KOPT-K1 (cell line): ENCODE measurements around the gene C1orf21.

Experiments
- H3K27ac ChIP-seq: fragments of 200-600 bp; sonication (generic); 2 replicates; pipeline ENCODE4 v1.5.1; 2016; ENCODE audit warnings: antibody characterized with exemption, mild to moderate bottlenecking, low read depth, low read length; ENCODE audit not compliant: poor library complexity, severe bottlenecking
- H3K36me3 ChIP-seq: fragments of 200-600 bp; sonication (generic); 2 replicates; pipeline ENCODE4 v1.5.1; 2017; ENCODE audit warnings: antibody characterized with exemption, mild to moderate bottlenecking, low read length, moderate library complexity; ENCODE audit not compliant: insufficient read depth
- H3K9me3 ChIP-seq: fragments of 200-600 bp; sonication (generic); 2 replicates; pipeline ENCODE4 v1.5.1; 2017; ENCODE audit warnings: antibody characterized with exemption, low read length, mild to moderate bottlenecking; ENCODE audit not compliant: insufficient read depth, poor library complexity, severe bottlenecking

C1orf21 gene

DNA sequence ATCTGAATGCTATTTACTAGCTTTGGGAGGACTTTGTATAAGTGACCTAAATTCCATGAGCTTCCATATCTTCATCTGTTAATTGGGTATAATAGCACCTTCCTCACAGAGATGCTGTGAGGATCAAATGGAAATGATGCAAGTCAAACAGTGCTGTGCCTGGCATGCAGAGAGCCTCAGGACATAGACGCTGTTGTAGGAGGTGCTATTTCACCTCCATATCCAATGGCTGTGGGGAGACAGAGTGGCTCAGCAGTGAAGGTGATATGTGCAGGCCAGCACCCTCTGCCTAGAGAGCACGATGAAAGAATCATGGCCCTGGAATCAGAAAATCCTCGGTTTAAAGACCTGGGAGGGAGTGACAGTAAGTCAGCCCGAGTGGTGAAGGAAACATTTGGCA is 16.0 kb upstream of the C1orf21 start:
- Histone ChIP-seq H3K9me3 (no peaks in the 10 kb centered on the region), H3K27ac (no peak overlapping the region), H3K36me3 (no peaks in the 10 kb centered on the region)

DNA sequence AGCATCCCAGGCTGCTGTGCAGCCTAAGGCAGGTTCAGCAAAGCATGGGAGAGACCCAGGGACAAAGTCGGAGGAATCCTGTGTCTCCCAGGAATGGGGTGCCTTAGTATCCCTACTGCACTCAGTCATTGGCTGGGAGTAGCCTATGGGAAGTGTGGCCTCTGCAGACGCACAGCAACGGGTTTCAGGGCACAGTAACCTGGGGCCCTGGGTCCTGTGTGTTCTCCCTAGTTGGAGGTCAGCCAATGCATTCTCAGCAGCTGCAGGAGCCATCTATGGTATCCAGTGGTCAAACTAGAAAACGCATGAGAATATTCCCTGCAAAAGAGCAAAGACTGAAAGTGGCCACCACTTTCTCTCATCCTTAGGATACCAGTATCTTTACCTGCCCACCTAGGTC is 13.7 kb upstream of the C1orf21 start:
- Histone ChIP-seq H3K9me3 (no peaks in the 10 kb centered on the region), H3K27ac (no peak overlapping the region), H3K36me3 (no peaks in the 10 kb centered on the region)

- H3K9me3 ChIP-seq, result no peaks in the 10 kb centered on the region
- H3K27ac ChIP-seq, result no peak overlapping the region
- H3K36me3 ChIP-seq, result no peaks in the 10 kb centered on the region
These were observed 10.5 kb upstream of the C1orf21 start for GRCh38 chr1:184376369-184376768.

DNA sequence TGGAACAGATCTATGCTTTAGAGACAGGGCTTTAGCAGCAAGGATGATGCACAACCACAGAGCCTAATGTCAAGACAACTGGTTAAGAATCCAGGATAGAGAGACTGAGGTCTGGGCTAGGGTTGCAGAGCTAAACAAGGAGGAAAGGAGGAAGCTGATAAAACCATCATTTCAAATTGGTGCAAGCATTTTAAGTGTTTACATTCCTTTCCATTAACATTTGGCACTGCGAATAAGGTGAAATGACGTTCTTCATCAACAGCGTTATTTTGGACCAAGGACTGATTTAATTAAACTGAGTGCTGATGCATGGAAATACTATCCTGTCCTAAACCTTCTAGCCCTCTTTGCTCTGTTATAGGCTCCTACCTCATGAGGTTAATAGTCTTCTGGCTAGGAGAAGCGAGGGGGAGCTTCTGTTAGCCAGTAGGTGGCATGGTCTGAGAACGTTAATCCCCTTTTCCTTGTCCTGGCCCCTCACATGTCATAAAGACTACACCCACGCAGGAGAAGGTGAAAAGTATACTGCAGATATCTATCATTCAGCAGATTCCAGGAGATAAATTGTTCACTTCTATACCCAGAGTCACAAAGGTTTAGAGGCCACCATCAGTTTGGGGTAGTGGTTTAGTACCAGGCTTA is 7.6 kb upstream of the C1orf21 start:
- no peak overlapping the region for H3K27ac ChIP-seq

DNA sequence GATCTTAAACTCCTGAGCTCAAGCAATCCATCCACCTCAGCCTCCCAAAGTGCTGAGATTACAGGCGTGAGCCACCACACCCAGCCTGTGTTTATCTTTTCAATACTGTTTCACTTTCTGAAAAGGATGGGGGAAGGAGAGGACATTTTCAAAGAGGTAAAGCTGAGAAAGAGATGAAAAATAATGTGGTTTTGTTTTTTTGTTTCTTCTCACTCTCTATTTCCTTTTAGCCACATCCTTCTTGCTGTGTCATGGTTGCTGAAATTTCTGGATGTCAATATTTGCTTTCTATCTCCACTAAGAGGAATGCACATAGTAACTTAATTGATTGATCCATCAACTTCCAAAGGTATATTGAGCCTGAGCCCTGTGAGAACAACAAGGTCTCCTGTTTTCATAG is 6.4 kb upstream of the C1orf21 start:
- Histone ChIP-seq H3K9me3 (no peaks in the 10 kb centered on the region), H3K36me3 (no peaks in the 10 kb centered on the region), H3K27ac (no peak overlapping the region)

More for the DNA sequence above, 7.6 kb upstream of the C1orf21 start:
- H3K9me3 ChIP-seq, result no peaks in the 10 kb centered on the region
- no peaks in the 10 kb centered on the region for H3K36me3 ChIP-seq

DNA sequence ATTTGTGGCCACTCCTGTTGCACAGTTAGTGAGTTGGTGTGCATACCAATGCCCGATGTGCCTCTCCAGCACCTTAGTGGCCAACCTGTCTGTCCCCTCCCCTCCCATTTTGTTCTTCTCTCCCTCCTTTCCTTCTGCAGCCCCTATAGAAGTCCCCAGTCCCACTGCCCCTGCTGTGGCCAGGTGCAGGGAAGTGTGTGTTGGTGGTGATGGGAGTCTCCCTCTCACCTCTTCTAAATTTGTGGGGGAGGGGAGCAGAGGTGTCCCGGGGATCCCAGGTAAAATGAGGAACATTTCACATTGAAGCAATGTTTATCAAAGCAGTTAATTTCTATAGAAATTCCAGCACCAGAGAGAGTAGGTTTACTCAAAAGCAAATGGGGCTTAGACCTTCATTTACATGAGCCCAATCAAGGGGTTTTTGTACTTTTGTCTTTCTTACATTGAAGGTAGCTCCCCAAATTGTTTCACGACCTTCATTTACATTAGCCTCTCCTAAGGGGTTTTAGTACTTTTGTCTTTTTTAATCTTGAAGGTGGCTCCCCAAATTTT is 3.0 kb upstream of the C1orf21 start:
- Histone ChIP-seq H3K27ac (no peak overlapping the region), H3K9me3 (no peaks in the 10 kb centered on the region), H3K36me3 (no peaks in the 10 kb centered on the region)

GRCh38 chr1:184385865-184386311 is 941 bp upstream of the C1orf21 start:
- H3K9me3 ChIP-seq, result no peaks in the 10 kb centered on the region
- H3K36me3 ChIP-seq, result no peaks in the 10 kb centered on the region
- H3K27ac ChIP-seq, result no peak overlapping the region

DNA sequence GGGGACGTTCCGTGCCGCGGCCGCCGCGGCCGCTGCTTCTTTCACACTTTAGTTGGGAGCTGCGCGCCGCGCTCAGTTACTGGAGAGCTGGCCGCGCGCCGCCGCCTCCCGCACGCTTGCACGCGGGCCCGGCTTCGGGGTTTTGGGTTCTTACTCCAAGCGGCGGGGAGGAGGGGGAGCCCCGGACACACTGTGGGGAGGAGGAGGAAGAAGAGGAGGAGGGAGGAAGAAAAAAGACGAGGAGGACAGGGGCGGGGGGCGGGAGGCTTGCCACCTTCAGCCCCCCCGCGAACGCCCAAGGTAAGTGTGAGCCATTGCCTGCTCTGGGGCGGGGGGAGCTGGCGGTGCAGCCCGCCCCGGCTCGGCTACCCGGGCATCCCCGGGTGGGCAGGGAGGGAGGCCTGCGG is 243 bp downstream of the C1orf21 start:
- no peak overlapping the region for H3K27ac ChIP-seq
- H3K36me3 ChIP-seq, result no peaks in the 10 kb centered on the region
- H3K9me3 ChIP-seq, result no peaks in the 10 kb centered on the region

- H3K36me3 ChIP-seq, result no peaks in the 10 kb centered on the region
- no peak overlapping the region for H3K27ac ChIP-seq
- no peaks in the 10 kb centered on the region for H3K9me3 ChIP-seq
These were observed 868 bp downstream of the C1orf21 start for GRCh38 chr1:184387476-184388318.

DNA sequence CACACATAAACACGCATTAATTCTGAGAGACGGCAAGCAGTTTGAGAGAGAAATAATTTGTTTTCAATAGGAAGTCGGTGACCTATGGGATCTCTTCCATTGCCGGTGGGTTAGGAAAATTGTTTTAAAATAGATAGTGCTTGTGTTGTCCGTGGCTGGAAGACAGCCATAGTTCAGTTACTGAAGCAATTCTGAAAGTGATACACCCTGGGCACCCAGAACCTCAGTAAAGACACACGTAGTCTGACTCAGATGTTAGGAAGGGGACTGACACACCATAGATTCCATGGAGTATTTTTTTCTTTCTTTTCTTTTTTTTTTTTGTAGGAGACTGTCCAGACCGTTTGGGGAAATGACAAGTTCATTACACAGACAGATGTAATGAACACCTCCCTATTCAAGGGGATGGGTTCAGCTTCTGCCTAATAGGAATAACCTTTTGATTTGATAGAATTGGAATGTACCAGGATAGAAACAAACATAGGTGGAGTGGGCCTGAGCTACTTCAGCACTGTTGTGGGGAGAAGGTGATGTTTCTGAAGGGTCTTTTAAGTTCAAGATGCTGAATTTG is 1.6 kb downstream of the C1orf21 start:
- Histone ChIP-seq H3K9me3 (no peaks in the 10 kb centered on the region), H3K27ac (no peak overlapping the region), H3K36me3 (no peaks in the 10 kb centered on the region)

DNA sequence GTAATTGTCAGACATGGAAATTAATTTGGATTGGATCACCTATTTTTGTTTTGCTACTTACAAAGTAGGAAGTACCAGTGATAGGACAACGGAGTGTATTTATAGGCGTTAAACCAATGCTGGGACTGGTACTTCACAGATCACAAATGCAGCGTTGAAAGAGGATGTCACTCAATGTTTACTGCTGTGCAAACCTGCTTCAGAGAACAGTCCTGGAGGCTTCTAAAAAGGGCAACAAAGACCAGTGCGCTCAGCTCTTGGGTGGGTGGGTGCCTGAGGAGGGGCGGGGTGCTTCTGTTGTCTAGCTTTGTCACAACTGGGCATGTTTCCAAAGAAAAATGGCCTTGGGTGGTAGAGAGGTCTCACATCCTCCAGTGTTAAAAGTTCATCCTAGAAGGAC is 2.1 kb downstream of the C1orf21 start:
- H3K27ac ChIP-seq, result no peak overlapping the region

GRCh38 chr1:184389446-184389845 is 2.6 kb downstream of the C1orf21 start:
- Histone ChIP-seq H3K27ac (no peak overlapping the region), H3K36me3 (no peaks in the 10 kb centered on the region), H3K9me3 (no peaks in the 10 kb centered on the region)

More for the DNA sequence above, 2.1 kb downstream of the C1orf21 start:
- H3K9me3 ChIP-seq, result no peaks in the 10 kb centered on the region
- H3K36me3 ChIP-seq, result no peaks in the 10 kb centered on the region

DNA sequence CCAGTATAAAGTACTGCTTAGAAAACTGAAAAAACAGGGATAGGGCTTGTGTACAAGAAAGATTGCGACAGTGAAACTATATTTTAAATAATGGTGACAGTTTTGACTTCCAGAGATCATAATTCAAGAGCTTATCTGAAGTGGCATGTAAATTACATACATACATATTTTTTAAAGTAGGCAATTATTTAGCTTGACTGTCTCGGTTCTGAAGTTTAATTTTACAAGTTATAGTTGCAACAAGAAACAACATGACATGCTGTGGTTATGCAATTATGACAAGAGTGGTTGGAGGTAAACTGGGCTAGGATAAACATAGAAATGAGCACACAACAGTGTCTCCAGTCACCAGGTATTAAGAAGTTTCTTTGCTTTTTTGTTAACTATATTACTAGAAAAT is 4.1 kb downstream of the C1orf21 start:
- no peaks in the 10 kb centered on the region for H3K9me3 ChIP-seq
- H3K27ac ChIP-seq, result no peak overlapping the region
- no peaks in the 10 kb centered on the region for H3K36me3 ChIP-seq

GRCh38 chr1:184392067-184392466 is 5.2 kb downstream of the C1orf21 start:
- no peaks in the 10 kb centered on the region for H3K36me3 ChIP-seq
- H3K27ac ChIP-seq, result no peak overlapping the region
- H3K9me3 ChIP-seq, result no peaks in the 10 kb centered on the region

DNA sequence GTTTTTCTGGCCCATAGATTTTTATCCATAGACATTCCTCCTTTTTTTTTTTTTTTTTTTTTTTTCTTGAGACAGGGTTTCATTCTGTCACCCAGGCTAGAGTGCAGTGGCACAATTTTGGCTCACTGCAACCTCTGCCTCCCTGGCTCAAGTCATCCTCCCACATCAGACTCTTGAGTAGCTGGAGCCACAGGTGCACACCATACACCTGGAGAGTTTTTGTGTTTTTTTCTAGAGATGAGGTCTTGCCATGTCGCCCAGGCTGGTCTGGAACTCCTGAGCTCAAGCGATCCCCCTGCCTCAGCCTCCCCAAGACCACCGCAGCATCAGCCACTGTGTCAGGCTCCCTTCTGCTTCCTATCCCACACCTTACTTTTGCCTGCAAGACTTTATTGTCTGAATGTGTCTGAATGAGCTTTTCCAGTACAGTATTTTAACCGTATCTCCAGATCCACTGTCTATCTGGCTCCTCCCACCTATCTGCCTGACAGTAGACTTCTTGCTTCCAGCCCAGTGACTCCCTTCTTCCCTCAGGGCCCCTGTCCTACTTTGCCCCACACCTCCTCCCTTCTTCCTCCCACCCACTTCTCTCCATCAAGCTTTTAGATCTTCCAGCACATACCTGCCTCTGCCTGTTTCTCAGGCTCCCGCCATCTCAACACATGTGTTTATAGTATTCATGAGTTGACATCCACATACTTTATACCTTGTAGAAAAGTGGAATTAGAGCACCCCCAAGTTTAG is 6.1 kb downstream of the C1orf21 start:
- Histone ChIP-seq H3K36me3 (no peaks in the 10 kb centered on the region), H3K27ac (no peak overlapping the region)

More for the DNA sequence above, 6.1 kb downstream of the C1orf21 start:
- no peaks in the 10 kb centered on the region for H3K9me3 ChIP-seq
